CD14-positive monocyte (primary cell): ENCODE measurements around the gene CCL20. TPM values are rescaled to one million over a fixed set of nuclear protein-coding genes. Genes with fewer than 3 reads are reported as not detected.

Source experiments
- DNase-seq, 3 donors: peaks; one replicate each; pipeline ENCODE4 v3.0.0-alpha.2; 2011 to 2022
- H2AFZ ChIP-seq: 2 replicates; pipeline ENCODE4 v1.6.0; 2012; ENCODE audit warnings: mild to moderate bottlenecking, low read depth, low read length, inconsistent platforms; ENCODE audit not compliant: insufficient read depth, poor library complexity, severe bottlenecking
- H3K27ac ChIP-seq, 2 donors: 1 replicate in 1 of 2; 2 replicates in 1 of 2; pipeline ENCODE4 v1.5.1; 2012 to 2013; ENCODE audit warnings: low read length in 2 of 2, control low read depth in 1 of 2, inconsistent platforms in 1 of 2, low read depth in 1 of 2, mild to moderate bottlenecking in 1 of 2
- H3K27me3 ChIP-seq, 2 donors: one replicate each; pipeline versions ENCODE4 v1.6.0 to v1.6.1; 2011 to 2013; ENCODE audit warnings: low read length in 2 of 2; ENCODE audit not compliant: control insufficient read depth in 2 of 2, insufficient read depth in 2 of 2
- H3K36me3 ChIP-seq, 2 donors: replicated peaks in 1 of 2; 1 replicate in 1 of 2; 2 replicates in 1 of 2; pipeline versions ENCODE4 v1.5.1 to v1.6.1; 2012 to 2013; ENCODE audit warnings: low read length in 2 of 2, control low read depth in 1 of 2, inconsistent platforms in 1 of 2, mild to moderate bottlenecking in 1 of 2; ENCODE audit not compliant: insufficient read depth in 2 of 2, control insufficient read depth in 1 of 2
- H3K4me1 ChIP-seq, 2 donors: 1 replicate in 1 of 2; 2 replicates in 1 of 2; pipeline versions ENCODE4 v1.5.1 to v1.6.1; 2012 to 2013; ENCODE audit warnings: low read length in 2 of 2, control low read depth in 1 of 2, inconsistent platforms in 1 of 2, mild to moderate bottlenecking in 1 of 2, moderate library complexity in 1 of 2; ENCODE audit not compliant: insufficient read depth in 2 of 2, control insufficient read depth in 1 of 2
- H3K4me2 ChIP-seq: replicated peaks from 2 replicates; pipeline ENCODE3; 2012; ENCODE audit warnings: low read length, moderate library complexity, mild to moderate bottlenecking; ENCODE audit not compliant: poor library complexity, severe bottlenecking; ENCODE audit errors: extremely low read depth
- H3K4me3 ChIP-seq, 3 experiments: fragments of 200-600 bp in 1 of 3; sonication (generic) in 1 of 3; replicated peaks in 1 of 3; 1 replicate in 2 of 3; 2 replicates in 1 of 3; pipeline ENCODE4 v1.5.1; 2011 to 2013; ENCODE audit warnings: low read length in 3 of 3, mild to moderate bottlenecking in 3 of 3, control low read depth in 2 of 3, low read depth in 2 of 3, inconsistent platforms in 1 of 3, moderate library complexity in 1 of 3
- H3K79me2 ChIP-seq: 2 replicates; pipeline ENCODE4 v1.6.0; 2012; ENCODE audit warnings: mild to moderate bottlenecking, control low read depth, inconsistent platforms, low read length, moderate library complexity; ENCODE audit not compliant: insufficient read depth
- H3K9ac ChIP-seq: 2 replicates; pipeline ENCODE4 v1.6.0; 2017; ENCODE audit warnings: low read length, mild to moderate bottlenecking; ENCODE audit not compliant: insufficient read depth, poor library complexity, severe bottlenecking
- H3K9me3 ChIP-seq, 2 donors: replicated peaks in 1 of 2; 1 replicate in 1 of 2; 2 replicates in 1 of 2; pipeline versions ENCODE4 v1.5.1 to v1.6.1; 2012 to 2013; ENCODE audit warnings: low read length in 2 of 2, control low read depth in 1 of 2; ENCODE audit not compliant: control insufficient read depth in 1 of 2, insufficient read depth in 1 of 2
- H4K20me1 ChIP-seq: 2 replicates; pipeline ENCODE4 v1.6.0; 2012; ENCODE audit warnings: mild to moderate bottlenecking, low read length, control low read depth, moderate library complexity; ENCODE audit not compliant: insufficient read depth
- H3K27ac Mint-ChIP-seq, 7 donors: one replicate each; pipeline ENCODE4 v1.8.0; 2020; ENCODE audit warnings: mild to moderate bottlenecking in 7 of 7, mixed read lengths in 7 of 7, moderate library complexity in 6 of 7, inconsistent platforms in 2 of 7
- H3K27me3 Mint-ChIP-seq, 3 donors: one replicate each; pipeline ENCODE4 v1.8.0; 2021 to 2022; ENCODE audit warnings: low read depth in 3 of 3, mild to moderate bottlenecking in 3 of 3, mixed read lengths in 3 of 3, moderate library complexity in 3 of 3, inconsistent platforms in 1 of 3
- H3K36me3 Mint-ChIP-seq, 2 donors: one replicate each; pipeline ENCODE4 v1.8.0; 2020; ENCODE audit warnings: mixed read lengths in 2 of 2, inconsistent platforms in 1 of 2, mild to moderate bottlenecking in 1 of 2
- H3K4me1 Mint-ChIP-seq: one replicate; pipeline ENCODE4 v1.8.0; 2020; ENCODE audit warnings: mild to moderate bottlenecking, mixed read lengths
- H3K4me3 Mint-ChIP-seq, 2 donors: one replicate each; pipeline ENCODE4 v1.8.0; 2020; ENCODE audit warnings: mild to moderate bottlenecking in 2 of 2, mixed read lengths in 2 of 2, moderate library complexity in 1 of 2
- H3K9me3 Mint-ChIP-seq, 7 donors: one replicate each; pipeline ENCODE4 v1.8.0; 2020 to 2022; ENCODE audit warnings: mixed read lengths in 7 of 7, mild to moderate bottlenecking in 6 of 7, moderate library complexity in 6 of 7, inconsistent platforms in 2 of 7
- WGBS: methylation state at CpG from one replicate; pipeline ENCODE4 v1.1.5; 2013; ENCODE audit warnings: missing lambda C conversion rate; ENCODE audit not compliant: insufficient coverage; 5-methylcytosine and 5-hydroxymethylcytosine counted together
- intact Hi-C, 2 donors: fragments of 100-400 bp; cut with micrococcal nuclease; formaldehyde crosslinking; loops; one replicate each; pipeline versions ENCODE4 v1.15.0 to v1.15.1; 2023
- polyA plus RNA-seq, 3 donors: library from polyadenylated mRNA; depleted of rRNA in 1 of 3; unstranded in 2 of 3; stranded (reverse) in 1 of 3; fragments of 300-500 nt in 2 of 3; fragments of >200 nt in 1 of 3; fragmentation: Illumina TruSeq in 2 of 3; gene quantifications; 1 replicate in 2 of 3; 2 replicates in 1 of 3; pipeline ENCODE4 v1.2.3, GENCODE V29; 2012 to 2021
- TF ChIP-seq, protein P1 (sequence below): fragments of 200-600 bp; IDR thresholded peaks from one replicate; pipeline ENCODE4 v1.8.0; 2022; ENCODE audit warnings: antibody characterized with exemption, mild to moderate bottlenecking

CCL20 gene
- polyA plus RNA-seq, 3 donors: 0.47 to 6.2 TPM; not detected in 1

DNA sequence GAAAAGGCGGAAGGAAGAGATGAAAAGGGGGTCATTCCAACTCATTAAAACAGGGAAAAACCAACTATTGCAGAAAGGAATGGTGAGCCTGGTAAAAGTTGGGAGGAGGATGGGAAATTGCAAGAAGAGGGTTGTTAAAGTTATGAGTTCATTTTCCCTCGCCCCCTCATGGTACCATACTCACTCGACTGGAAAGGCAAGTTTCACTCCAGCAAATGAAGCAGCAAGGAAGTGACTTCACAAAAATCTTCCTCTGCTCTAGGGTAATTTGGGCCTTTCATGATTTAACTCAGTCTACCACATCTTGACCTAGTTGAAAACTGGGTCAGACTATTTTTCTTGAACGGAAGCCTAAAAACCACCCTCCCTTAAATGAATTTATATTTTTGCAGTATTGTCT lies 34.9 kb downstream of the CCL20 start:
- Mint-ChIP-seq H3K36me3 (no peaks in the 10 kb centered on the region), H3K4me3 (peak overlapping the region in 1 of 2 donors; percentile 30), H3K27ac (no peak overlapping the region), H3K27me3 (peaks cover 9 to 17% (median 14%) of the 10 kb centered on the region in 3 donors), H3K9me3 (peaks cover 0 to 2% (median 0%) of the 10 kb centered on the region in 7 donors), H3K4me1 (no peaks in the 10 kb centered on the region)
- Histone ChIP-seq H4K20me1 (no peaks in the 10 kb centered on the region), H2AFZ (no peak overlapping the region), H3K9ac (no peak overlapping the region), H3K4me2 (no peak overlapping the region), H3K27ac (no peak overlapping the region), H3K9me3 (no peaks in the 10 kb centered on the region), H3K4me1 (no peaks in the 10 kb centered on the region), H3K36me3 (no peaks in the 10 kb centered on the region), H3K79me2 (no peaks in the 10 kb centered on the region), H3K27me3 (peaks cover 2 to 8% of the 10 kb centered on the region in 2 donors), H3K4me3 (no peak overlapping the region)
- intact Hi-C loops: no loop called here
- TF ChIP-seq, protein P1, sequence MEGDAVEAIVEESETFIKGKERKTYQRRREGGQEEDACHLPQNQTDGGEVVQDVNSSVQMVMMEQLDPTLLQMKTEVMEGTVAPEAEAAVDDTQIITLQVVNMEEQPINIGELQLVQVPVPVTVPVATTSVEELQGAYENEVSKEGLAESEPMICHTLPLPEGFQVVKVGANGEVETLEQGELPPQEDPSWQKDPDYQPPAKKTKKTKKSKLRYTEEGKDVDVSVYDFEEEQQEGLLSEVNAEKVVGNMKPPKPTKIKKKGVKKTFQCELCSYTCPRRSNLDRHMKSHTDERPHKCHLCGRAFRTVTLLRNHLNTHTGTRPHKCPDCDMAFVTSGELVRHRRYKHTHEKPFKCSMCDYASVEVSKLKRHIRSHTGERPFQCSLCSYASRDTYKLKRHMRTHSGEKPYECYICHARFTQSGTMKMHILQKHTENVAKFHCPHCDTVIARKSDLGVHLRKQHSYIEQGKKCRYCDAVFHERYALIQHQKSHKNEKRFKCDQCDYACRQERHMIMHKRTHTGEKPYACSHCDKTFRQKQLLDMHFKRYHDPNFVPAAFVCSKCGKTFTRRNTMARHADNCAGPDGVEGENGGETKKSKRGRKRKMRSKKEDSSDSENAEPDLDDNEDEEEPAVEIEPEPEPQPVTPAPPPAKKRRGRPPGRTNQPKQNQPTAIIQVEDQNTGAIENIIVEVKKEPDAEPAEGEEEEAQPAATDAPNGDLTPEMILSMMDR: no peak
- DNase-seq: no peak
- WGBS: no CpG with 5 or more reads among the region's 4 CpGs

DNA sequence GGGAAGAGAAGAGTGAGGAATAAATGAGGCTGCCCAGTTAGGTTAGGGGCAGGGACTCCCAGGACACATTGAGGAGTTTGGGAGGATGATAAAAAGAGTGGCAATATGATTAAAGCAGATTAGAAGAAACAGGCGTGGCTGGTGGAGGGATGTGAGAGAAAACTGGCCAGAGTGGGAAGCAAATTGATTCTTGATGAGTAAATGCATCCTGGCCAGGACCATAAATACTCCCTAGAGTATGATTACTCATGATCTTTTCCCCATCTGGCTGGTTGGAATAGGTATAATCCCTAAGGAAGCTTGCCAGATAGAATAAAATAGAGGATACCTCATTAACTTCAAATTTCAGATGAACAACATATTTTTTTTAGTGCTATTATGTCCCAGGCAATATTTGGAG lies 36.3 kb downstream of the CCL20 start:
- no peaks in the 10 kb centered on the region for H4K20me1 ChIP-seq
- H3K4me1 ChIP-seq: no peaks in the 10 kb centered on the region
- Mint-ChIP-seq H3K9me3 (peaks cover 0 to 2% (median 0%) of the 10 kb centered on the region in 7 donors), H3K27me3 (peaks cover 16 to 20% (median 16%) of the 10 kb centered on the region in 3 donors), H3K4me1 (no peaks in the 10 kb centered on the region), H3K27ac (no peak overlapping the region), H3K4me3 (peak overlapping the region in 1 of 2 donors; percentile 49), H3K36me3 (no peaks in the 10 kb centered on the region)
- WGBS: no CpG with 5 or more reads among the region's 1 CpG
- no peak overlapping the region for H3K4me3 ChIP-seq
- TF ChIP-seq, protein P1: no peak
- H3K27ac ChIP-seq: no peak overlapping the region
- no peak for DNase-seq
- no peak overlapping the region for H3K4me2 ChIP-seq
- no peaks in the 10 kb centered on the region for H3K79me2 ChIP-seq
- H2AFZ ChIP-seq: no peak overlapping the region
- H3K27me3 ChIP-seq: peaks cover 2 to 11% of the 10 kb centered on the region in 2 donors
- H3K36me3 ChIP-seq: no peaks in the 10 kb centered on the region
- intact Hi-C loops: loop anchor here in 1 of 2 donors (10.0 kb wide), 1 partner anchor 65 kb away; no protein-coding TSS in a partner anchor
- H3K9ac ChIP-seq: no peak overlapping the region
- no peaks in the 10 kb centered on the region for H3K9me3 ChIP-seq
